GM10266 (cell line): ENCODE data around the gene ASAP2.
"Not testable (repeated sequence)": the region's sequence is repeated elsewhere in the genome, so short reads cannot be mapped to it uniquely, and the experiment has no call there.

Source experiments
- DNase-seq: peaks from one replicate; pipeline ENCODE4 v3.0.0; 2012; ENCODE audit errors: extremely low spot score
- TF ChIP-seq, protein P1 (sequence below): IDR thresholded peaks from 2 replicates; pipeline ENCODE4 v1.5.1; 2012; ENCODE audit warnings: mild to moderate bottlenecking, low read depth; ENCODE audit not compliant: control insufficient read depth, insufficient read depth; ENCODE audit errors: missing control alignments

ASAP2 gene

DNA sequence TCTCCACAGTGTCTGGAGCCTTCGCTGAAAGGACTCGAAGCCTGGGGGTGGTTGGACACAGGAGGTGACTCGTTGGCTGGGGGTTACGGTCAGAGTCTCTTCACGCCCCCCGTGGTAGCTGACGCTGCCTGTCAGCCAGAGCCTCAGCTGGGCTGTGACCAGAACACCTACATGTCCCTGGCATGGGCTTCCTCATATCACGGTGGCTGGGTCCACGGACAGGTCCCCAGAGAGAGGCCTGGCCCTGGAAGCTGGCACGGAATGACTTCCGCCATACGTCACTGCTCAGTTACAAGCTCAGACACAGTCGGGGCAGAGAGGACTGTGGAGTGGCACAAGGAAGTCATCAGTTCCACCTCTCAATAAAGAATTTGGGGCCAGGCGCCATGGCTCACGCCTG lies 188.2 kb downstream of the ASAP2 start:
- no peak for DNase-seq
- TF ChIP-seq, protein P1, sequence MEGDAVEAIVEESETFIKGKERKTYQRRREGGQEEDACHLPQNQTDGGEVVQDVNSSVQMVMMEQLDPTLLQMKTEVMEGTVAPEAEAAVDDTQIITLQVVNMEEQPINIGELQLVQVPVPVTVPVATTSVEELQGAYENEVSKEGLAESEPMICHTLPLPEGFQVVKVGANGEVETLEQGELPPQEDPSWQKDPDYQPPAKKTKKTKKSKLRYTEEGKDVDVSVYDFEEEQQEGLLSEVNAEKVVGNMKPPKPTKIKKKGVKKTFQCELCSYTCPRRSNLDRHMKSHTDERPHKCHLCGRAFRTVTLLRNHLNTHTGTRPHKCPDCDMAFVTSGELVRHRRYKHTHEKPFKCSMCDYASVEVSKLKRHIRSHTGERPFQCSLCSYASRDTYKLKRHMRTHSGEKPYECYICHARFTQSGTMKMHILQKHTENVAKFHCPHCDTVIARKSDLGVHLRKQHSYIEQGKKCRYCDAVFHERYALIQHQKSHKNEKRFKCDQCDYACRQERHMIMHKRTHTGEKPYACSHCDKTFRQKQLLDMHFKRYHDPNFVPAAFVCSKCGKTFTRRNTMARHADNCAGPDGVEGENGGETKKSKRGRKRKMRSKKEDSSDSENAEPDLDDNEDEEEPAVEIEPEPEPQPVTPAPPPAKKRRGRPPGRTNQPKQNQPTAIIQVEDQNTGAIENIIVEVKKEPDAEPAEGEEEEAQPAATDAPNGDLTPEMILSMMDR = no peak

DNA sequence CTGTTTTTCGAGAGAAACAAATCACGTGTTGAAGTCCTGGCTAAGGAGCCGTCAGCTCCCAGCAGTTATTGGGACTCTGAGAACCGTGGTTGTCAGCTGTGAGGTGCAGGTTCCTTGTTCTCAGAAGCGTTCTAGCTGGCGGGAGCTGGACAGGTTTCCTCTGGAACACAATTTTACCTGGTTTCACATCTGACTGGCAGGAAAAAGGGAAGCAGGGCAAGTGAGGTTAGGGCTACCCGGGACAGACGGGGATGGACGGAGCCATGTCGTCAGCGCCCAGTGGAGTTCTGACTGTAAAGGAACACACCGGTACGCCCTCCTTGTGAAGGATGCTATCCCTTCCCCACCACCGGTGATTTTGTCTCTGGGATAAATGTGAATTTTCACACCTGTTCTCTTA lies 190.6 kb downstream of the ASAP2 start:
- TF ChIP-seq, protein P1 = no peak
- DNase-seq = no peak

DNA sequence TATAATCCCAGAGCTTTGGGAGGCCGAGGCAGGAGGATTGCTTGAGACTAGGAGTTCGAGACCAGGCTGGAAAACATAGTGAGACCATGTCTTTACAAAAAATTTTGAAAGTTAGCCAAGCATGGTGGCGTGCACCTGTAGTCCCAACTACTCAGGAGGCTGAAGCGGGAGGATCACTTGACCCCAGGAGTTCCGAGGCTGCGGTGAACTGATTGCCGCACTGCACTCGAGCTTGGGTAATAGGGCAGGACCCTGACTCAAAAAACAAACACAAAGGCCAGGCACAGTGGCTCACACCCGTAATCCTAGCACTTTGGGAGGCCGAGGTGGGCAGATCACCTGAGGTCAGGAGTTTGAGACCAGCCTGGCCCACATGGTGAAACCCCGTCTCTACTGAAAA lies 191.6 kb downstream of the ASAP2 start:
- DNase-seq = not testable (repeated sequence)

DNA sequence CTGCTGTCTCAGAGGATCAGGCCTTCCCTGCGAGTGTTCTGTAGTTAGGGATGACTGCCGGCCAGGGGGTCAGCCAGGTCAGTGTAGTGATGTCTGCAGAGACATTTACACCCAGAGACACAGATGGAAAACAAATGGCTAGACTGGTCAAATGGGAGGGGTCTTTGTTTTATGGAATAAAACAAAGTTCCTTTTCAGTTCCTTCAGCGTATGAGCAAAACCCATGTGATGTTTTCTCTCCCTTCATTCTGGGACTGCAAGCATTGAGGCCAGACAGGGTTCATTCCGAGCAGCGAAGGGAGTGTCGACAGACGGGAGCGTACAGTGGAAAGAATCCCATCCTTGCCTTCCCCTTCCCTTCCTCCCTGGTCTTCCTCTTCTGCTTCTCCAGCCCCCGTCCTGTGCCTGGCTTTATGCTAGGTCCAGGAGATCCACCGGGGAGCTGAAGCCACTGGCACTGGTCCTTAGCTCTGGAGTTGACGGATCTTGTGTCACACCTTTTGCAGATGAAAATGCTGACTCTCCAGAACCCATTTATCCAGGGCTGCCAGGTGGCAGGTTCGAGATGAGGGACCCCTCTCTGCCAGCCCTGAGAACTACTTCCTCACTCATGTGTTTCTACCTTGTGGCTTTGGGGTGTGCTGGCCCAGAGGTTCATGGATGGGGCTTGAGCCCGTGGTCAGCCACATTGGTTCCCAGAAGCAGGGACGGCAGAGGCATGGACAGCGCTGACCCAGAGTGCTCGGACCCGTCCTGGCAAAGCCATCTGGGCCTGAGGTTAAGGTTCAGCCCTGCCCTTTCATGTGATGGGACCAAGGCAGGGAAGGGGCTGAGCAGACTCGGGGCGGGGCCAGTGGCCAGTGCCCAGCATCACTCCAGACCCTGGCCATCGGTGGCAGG lies 192.5 kb downstream of the ASAP2 start:
- DNase-seq = no peak
- TF ChIP-seq, protein P1 = no peak

DNA sequence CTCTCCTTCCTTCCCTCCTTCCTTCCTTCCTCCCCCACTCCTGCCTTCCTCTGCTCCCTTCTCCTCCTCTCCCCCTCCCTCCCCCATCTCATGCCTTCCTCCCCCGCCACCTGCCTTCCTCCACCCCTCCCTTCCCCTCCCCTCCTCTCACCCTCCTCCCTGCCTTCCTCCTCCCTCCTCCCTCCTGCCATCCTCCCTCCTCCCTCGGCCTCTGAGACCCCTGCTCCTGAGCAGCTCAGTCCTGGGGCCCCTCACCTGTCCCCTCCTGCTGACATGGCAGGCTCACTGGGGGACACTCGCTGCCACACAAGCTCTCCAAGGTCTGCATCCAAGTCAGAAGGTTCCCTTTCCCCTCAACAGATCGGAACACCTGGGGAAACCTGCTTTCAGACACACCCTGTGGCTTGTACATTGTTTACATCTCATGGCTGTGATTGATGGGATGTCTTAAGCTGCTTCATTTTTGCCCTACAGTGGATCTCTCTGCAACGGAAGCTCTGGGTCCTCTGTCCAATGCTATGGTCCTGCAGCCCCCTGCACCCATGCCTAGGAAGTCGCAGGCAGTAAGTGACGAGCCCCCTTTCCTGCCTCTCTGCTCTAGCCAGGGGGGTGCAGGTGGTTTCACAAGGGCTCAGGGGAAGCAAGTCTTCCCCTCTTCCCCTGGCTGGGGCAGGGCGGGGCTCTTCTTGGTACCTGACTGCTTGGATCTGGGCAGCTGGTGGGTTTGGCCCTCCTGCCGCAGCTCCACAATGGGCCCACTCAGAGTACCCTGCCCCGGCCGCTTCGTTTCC lies 193.9 kb downstream of the ASAP2 start:
- no peak for DNase-seq
- TF ChIP-seq, protein P1 = no peak

DNA sequence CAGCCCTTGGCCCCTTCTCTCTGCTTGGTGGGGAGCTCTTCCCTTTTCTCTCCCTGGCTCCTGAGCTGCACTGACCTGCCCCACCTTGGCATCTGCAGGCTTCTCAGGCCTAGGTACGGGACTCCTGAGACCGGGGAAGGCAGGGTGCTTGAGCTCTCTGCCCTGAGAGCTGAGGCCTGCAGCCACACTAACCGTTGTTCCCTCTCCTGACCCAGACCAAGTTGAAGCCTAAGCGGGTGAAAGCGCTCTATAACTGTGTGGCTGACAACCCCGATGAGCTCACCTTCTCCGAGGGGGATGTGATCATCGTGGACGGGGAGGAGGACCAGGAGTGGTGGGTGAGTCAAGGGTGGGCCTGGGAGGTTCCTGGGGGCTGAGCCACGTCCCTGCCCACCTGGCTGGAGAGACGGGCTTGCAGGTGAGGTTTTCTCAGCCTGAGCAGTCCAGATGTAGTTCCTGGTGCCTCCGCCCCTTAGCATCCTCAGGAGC lies 194.5 kb downstream of the ASAP2 start:
- TF ChIP-seq, protein P1 = no peak
- no peak for DNase-seq

DNA sequence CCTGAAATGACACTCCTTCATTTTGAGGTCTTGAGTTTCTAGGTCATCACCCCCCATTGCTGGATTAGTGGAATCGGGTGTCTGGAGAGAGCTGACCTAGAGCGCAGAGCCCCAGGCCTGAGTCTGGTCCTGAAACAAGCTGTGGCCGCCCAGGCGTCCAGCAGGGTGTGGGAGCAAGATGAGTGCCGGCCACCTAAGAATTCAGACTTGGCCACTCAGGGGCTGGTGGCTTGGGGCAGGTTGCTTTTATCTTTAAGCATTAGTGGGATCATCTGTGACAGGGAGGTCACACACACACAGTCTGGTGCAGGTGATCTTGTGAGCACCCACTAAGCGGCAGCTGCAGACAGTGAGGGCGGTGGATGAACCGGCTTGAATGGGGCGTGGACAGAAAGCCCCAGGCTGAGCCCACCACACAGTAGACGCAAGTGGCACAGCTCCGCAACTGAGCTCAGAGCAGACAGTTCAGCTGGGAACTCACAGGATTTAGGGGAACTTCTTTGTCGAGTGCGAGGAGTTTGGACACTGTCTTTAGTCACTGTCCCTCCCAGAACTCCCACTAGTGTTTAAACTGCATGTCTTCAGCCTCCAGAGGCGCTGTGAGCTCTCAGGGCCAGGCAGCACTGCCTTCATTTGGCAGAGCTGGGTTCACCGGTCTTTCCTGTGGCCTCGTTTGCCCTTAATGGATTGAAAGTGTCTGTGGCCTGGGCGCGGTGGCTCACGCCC lies 195.2 kb downstream of the ASAP2 start:
- DNase-seq = no peak
- TF ChIP-seq, protein P1 = peak; percentile 3
